ENCODE measurements around the gene APEX1.

Gene APEX1

DNA sequence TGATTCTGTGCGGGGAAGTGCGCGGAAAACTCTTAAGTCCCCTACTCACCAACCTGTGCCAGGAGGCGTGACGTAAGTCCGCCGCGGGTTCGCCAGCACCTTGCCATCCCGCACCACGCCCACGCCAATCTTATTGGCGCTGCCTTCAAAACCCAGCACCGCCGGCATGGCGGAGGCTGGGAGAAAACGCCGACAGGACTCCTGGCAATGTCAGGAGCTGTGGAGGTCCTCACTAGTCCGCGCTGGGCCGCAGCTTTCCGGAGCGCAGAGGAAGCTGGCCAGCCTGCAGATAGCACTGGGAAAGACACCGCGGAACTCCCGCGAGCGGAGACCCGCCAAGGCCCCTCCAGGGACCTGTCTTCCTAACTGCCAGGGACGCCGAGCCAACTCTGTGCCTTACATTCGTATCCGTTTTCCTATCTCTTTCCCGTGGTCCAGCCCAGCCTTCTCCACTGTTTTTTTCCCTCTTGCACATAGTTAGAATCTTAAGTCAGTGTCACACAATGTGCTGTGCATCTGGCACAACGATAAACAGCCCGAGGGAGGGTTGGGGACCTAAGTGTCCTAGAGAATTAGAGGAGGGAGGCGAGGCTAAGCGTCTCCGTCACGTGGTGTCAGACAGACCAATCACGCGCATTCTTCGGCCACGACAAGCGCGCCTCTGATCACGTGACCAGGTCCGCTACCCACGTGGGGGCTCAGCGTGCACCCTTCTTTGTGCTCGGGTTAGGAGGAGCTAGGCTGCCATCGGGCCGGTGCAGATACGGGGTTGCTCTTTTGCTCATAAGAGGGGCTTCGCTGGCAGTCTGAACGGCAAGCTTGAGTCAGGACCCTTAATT is at the start of gene APEX1, which contains the start of gene OSGEP:
APEX1 (plus strand) TSS at position 711 of the 839 bp plus-strand sequence. CDS start 420 bp downstream, outside the sequence.
OSGEP (minus strand) TSS at position 297 of the 839 bp plus-strand sequence; CDS start at position 168, 129 bp downstream.
- H3K27me3 ChIP-seq (ENCODE audit: low read depth, low read length): no peaks in the 10 kb centered on the region
- H3K4me3 ChIP-seq (ENCODE audit: low read depth in 1 of 2, low read length in 2 of 2): peak within 1 kb of the TSS; percentile 92 to 98
- peak within 1 kb of the TSS; percentile 98 for H3K27ac ChIP-seq (ENCODE audit: low read length)
- peaks cover 11 to 44% of the 10 kb centered on the region in 2 donors for H3K4me1 ChIP-seq (ENCODE audit: control insufficient read depth in 1 of 2, insufficient read depth in 2 of 2, low read length in 2 of 2)
- peaks cover 48 to 56% of the 10 kb centered on the region in 2 donors for H3K36me3 ChIP-seq (ENCODE audit: control insufficient read depth in 1 of 2, insufficient read depth in 2 of 2, low read length in 2 of 2)
- H3K9me3 ChIP-seq (ENCODE audit: control insufficient read depth in 1 of 2, low read length in 2 of 2): no peaks in the 10 kb centered on the region

DNA sequence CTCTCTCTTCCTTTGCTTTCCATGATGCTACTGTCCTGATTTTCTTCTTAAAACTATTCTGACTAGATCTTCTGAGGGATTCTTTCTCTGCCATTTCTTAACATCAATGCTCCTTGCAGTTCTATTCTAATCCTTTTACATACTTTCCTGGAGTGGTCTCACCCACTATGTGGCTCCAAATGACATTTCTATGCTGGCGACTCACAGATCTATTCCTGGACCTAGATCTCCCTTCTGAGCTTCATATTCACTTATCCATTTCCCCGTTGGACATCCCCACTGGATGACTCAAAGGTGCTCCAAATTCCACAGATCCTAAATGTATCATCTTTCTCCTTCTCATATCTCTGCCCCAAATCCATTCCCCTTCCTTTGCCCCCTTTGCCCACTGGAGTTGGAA is 45.8 kb upstream of the APEX1 start:
- H3K27ac ChIP-seq (ENCODE audit: low read length): no peak overlapping the region
- no peaks in the 10 kb centered on the region for H3K9me3 ChIP-seq (ENCODE audit: control insufficient read depth in 1 of 2, low read length in 2 of 2)
- peaks cover 38 to 42% of the 10 kb centered on the region in 2 donors for H3K36me3 ChIP-seq (ENCODE audit: control insufficient read depth in 1 of 2, insufficient read depth in 2 of 2, low read length in 2 of 2)

GRCh38 chr14:20412411-20412810 is 42.6 kb upstream of the APEX1 start:
- H3K27ac ChIP-seq (ENCODE audit: low read length): peak overlapping the region; percentile 97
- peaks cover 10% of the 10 kb centered on the region in 2 donors for H3K36me3 ChIP-seq (ENCODE audit: control insufficient read depth in 1 of 2, insufficient read depth in 2 of 2, low read length in 2 of 2)

More for the DNA sequence above, 45.8 kb upstream of the APEX1 start:
- Histone ChIP-seq H3K4me1 (ENCODE audit: control insufficient read depth in 1 of 2, insufficient read depth in 2 of 2, low read length in 2 of 2) (no peaks in the 10 kb centered on the region), H3K27me3 (ENCODE audit: low read depth, low read length) (no peaks in the 10 kb centered on the region), H3K4me3 (ENCODE audit: low read depth in 1 of 2, low read length in 2 of 2) (no peak overlapping the region)

DNA sequence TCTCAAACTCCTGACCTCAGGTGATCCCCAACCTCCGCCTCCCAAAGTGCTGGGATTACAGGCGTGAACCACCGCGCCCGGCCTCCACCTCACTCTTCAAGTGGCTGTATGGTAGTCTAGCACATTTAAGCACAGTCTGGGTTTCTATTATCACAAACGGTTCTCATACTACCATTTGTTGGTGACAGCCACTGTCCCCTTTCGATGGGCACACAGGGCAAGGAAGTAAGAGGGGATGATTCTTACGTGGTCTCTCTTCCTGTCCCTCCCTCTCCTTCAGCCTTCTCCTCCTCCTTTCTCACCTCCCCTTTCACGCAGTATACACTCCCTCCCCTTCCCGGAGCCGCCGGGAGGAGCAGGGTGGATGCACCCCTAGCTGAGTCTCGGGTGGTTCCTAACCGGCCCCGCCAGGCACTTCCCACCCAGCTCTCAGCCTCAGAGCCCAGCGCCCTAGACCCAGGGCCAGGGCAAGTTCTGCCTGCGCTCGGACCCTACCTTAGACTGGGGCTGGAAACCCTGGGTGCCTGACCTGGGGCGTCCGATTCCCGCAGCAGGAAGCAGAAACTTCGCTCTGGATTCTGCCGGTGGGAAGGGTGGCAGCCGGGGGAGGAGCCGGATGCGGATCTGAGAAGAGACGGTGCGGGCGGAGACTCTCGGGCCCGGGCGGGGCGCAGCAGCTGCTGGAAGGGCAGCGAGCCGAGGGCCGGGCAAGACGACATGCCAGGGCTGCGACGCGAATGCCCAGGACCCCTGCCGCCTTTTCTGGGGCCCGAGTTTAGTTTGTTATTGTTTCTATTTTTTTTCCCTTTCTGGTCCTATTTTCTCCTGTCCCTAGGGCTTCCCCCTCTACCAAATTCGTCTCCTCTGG is 41.9 kb upstream of the APEX1 start, which contains the start of gene TEP1:
TEP1 (minus strand) TSS at position 626 of the 868 bp plus-strand sequence. CDS start 5,062 bp downstream, outside the sequence.
- peak within 1 kb of the TSS; percentile 97 for H3K27ac ChIP-seq (ENCODE audit: low read length)
- peak within 1 kb of the TSS; percentile 88 to 89 for H3K4me3 ChIP-seq (ENCODE audit: low read depth in 1 of 2, low read length in 2 of 2)
- H3K9me3 ChIP-seq (ENCODE audit: control insufficient read depth in 1 of 2, low read length in 2 of 2): no peaks in the 10 kb centered on the region
- no peaks in the 10 kb centered on the region for H3K27me3 ChIP-seq (ENCODE audit: low read depth, low read length)
- no peaks in the 10 kb centered on the region for H3K4me1 ChIP-seq (ENCODE audit: control insufficient read depth in 1 of 2, insufficient read depth in 2 of 2, low read length in 2 of 2)
- peaks cover 3% of the 10 kb centered on the region in 2 donors for H3K36me3 ChIP-seq (ENCODE audit: control insufficient read depth in 1 of 2, insufficient read depth in 2 of 2, low read length in 2 of 2)

More at GRCh38 chr14:20412411-20412810, 42.6 kb upstream of the APEX1 start:
- H3K4me3 ChIP-seq (ENCODE audit: low read depth in 1 of 2, low read length in 2 of 2): peak overlapping the region; percentile 88 to 89
- H3K27me3 ChIP-seq (ENCODE audit: low read depth, low read length): no peaks in the 10 kb centered on the region
- no peaks in the 10 kb centered on the region for H3K9me3 ChIP-seq (ENCODE audit: control insufficient read depth in 1 of 2, low read length in 2 of 2)
- H3K4me1 ChIP-seq (ENCODE audit: control insufficient read depth in 1 of 2, insufficient read depth in 2 of 2, low read length in 2 of 2): no peaks in the 10 kb centered on the region

DNA sequence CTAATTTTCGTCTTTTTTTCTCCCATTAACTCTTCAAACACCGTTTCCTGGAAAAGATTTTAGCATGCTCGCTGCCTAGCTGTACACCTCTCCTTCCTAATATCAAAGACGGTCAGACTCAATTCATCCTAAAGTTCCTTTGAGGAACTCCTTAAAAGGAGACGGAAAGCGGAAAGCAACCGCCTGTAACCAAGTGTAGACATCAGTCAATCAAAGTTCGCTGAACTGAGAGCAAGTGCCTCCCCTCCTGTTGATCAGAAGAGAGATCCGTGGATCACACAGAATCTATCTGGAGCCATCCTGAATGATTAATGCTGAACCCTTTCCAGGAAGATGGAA is 41.3 kb upstream of the APEX1 start:
- peak overlapping the region; percentile 97 for H3K27ac ChIP-seq (ENCODE audit: low read length)
- no peaks in the 10 kb centered on the region for H3K9me3 ChIP-seq (ENCODE audit: control insufficient read depth in 1 of 2, low read length in 2 of 2)
- no peaks in the 10 kb centered on the region for H3K4me1 ChIP-seq (ENCODE audit: control insufficient read depth in 1 of 2, insufficient read depth in 2 of 2, low read length in 2 of 2)
- H3K4me3 ChIP-seq (ENCODE audit: low read depth in 1 of 2, low read length in 2 of 2): peak overlapping the region; percentile 88 to 89
- no peaks in the 10 kb centered on the region for H3K27me3 ChIP-seq (ENCODE audit: low read depth, low read length)
- no peaks in the 10 kb centered on the region for H3K36me3 ChIP-seq (ENCODE audit: control insufficient read depth in 1 of 2, insufficient read depth in 2 of 2, low read length in 2 of 2)

DNA sequence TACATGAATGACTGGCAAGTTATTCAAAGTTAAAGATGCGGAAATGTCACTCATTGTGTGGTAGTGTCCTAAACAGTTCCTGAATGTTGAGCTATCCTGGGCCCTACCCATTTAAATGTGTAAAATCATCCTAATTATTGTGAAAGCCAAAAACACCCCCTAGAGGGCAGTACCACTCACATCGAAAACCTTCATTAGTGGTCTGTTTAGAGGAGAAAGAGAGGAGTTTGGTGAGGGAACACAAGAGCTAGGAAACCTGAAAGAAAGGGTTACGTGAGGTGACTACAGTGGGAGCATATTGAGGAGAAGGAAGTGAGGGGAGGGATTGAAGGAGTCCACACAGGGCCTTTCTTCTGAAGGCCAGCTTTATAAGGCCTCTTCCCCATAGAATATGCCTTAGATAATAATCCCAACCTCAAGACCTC is 39.2 kb upstream of the APEX1 start:
- H3K4me3 ChIP-seq (ENCODE audit: low read depth in 1 of 2, low read length in 2 of 2): no peak overlapping the region
- H3K4me1 ChIP-seq (ENCODE audit: control insufficient read depth in 1 of 2, insufficient read depth in 2 of 2, low read length in 2 of 2): no peaks in the 10 kb centered on the region
- H3K27ac ChIP-seq (ENCODE audit: low read length): no peak overlapping the region
- H3K27me3 ChIP-seq (ENCODE audit: low read depth, low read length): no peaks in the 10 kb centered on the region
- no peaks in the 10 kb centered on the region for H3K9me3 ChIP-seq (ENCODE audit: control insufficient read depth in 1 of 2, low read length in 2 of 2)
- H3K36me3 ChIP-seq (ENCODE audit: control insufficient read depth in 1 of 2, insufficient read depth in 2 of 2, low read length in 2 of 2): no peaks in the 10 kb centered on the region

GRCh38 chr14:20416223-20416622 is 38.8 kb upstream of the APEX1 start:
- Histone ChIP-seq H3K9me3 (ENCODE audit: control insufficient read depth in 1 of 2, low read length in 2 of 2) (no peaks in the 10 kb centered on the region), H3K27ac (ENCODE audit: low read length) (no peak overlapping the region), H3K4me1 (ENCODE audit: control insufficient read depth in 1 of 2, insufficient read depth in 2 of 2, low read length in 2 of 2) (no peaks in the 10 kb centered on the region)

DNA sequence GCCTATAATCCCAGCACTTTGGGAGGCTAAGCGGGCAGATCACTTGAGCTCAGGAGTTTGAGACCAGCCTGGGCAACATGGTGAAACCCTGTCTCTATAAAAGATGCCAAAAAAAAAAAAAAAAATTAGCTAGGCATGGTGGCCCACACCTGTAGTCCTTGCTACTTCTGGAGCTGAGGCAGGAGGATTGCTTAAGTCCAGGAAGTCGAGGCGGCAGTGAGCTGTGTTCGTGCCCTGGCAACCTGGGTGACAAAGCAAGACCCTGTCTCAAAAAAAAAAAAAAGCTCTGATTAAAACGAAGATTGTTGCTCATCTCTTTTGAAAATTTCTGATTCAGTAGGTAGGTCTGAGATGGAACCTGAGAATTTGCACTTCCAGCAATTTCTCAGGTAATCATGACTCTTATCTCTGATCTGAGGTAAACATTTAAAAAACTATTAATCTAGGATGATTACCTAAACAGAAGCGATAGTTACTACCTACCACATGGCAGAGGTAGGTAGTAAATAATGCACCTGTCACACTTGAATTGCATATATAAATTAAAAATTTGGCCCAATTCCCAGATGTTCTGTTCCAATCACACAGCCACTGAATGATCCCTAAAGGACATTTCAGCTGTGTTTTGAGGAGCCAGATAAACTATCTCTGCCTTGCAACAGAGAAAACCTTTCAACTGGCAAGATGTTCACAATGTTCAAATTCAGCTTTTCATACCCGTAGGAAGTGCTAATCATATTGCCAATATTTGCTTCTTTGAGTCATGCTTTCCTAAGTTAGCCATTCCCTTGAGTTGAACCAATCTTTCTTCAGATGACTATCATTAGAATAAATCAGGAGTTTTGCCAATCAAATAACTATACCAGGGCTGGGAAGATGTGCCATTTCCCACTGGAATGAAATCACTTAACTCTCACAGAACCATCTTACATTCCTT is 37.5 kb upstream of the APEX1 start:
- Histone ChIP-seq H3K27ac (ENCODE audit: low read length) (peak overlapping the region; percentile 46), H3K9me3 (ENCODE audit: control insufficient read depth in 1 of 2, low read length in 2 of 2) (no peaks in the 10 kb centered on the region), H3K27me3 (ENCODE audit: low read depth, low read length) (no peaks in the 10 kb centered on the region), H3K4me3 (ENCODE audit: low read depth in 1 of 2, low read length in 2 of 2) (no peak overlapping the region), H3K36me3 (ENCODE audit: control insufficient read depth in 1 of 2, insufficient read depth in 2 of 2, low read length in 2 of 2) (no peaks in the 10 kb centered on the region), H3K4me1 (ENCODE audit: control insufficient read depth in 1 of 2, insufficient read depth in 2 of 2, low read length in 2 of 2) (no peaks in the 10 kb centered on the region)

More at GRCh38 chr14:20416223-20416622, 38.8 kb upstream of the APEX1 start:
- no peak overlapping the region for H3K4me3 ChIP-seq (ENCODE audit: low read depth in 1 of 2, low read length in 2 of 2)
- H3K27me3 ChIP-seq (ENCODE audit: low read depth, low read length): no peaks in the 10 kb centered on the region
- H3K36me3 ChIP-seq (ENCODE audit: control insufficient read depth in 1 of 2, insufficient read depth in 2 of 2, low read length in 2 of 2): no peaks in the 10 kb centered on the region

GRCh38 chr14:20418501-20418909 is 36.5 kb upstream of the APEX1 start:
- Histone ChIP-seq H3K36me3 (ENCODE audit: control insufficient read depth in 1 of 2, insufficient read depth in 2 of 2, low read length in 2 of 2) (no peaks in the 10 kb centered on the region), H3K4me3 (ENCODE audit: low read depth in 1 of 2, low read length in 2 of 2) (no peak overlapping the region), H3K27ac (ENCODE audit: low read length) (peak overlapping the region; percentile 46), H3K4me1 (ENCODE audit: control insufficient read depth in 1 of 2, insufficient read depth in 2 of 2, low read length in 2 of 2) (no peaks in the 10 kb centered on the region), H3K27me3 (ENCODE audit: low read depth, low read length) (no peaks in the 10 kb centered on the region), H3K9me3 (ENCODE audit: control insufficient read depth in 1 of 2, low read length in 2 of 2) (no peaks in the 10 kb centered on the region)

DNA sequence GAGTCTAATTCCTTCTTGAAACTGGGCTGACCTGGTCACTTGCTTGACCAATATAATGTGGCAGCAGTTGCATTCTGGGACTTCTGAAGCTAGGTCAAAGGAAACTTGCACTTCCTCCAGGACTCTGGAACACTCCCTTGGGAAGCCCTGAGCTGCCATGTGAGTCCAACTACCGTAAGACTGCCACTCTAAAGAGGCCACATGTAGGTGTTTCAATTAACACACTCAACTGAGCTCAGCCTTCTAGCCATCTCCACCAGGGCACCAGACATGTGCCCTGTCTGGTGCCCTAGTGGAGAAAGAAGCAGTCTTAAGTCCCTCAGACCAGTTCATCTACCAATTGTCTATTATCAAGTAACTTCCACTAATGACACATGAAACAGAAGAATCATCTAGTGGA is 35.6 kb upstream of the APEX1 start:
- Histone ChIP-seq H3K36me3 (ENCODE audit: control insufficient read depth in 1 of 2, insufficient read depth in 2 of 2, low read length in 2 of 2) (no peaks in the 10 kb centered on the region), H3K4me3 (ENCODE audit: low read depth in 1 of 2, low read length in 2 of 2) (no peak overlapping the region), H3K27ac (ENCODE audit: low read length) (peak overlapping the region; percentile 19), H3K27me3 (ENCODE audit: low read depth, low read length) (no peaks in the 10 kb centered on the region), H3K9me3 (ENCODE audit: control insufficient read depth in 1 of 2, low read length in 2 of 2) (no peaks in the 10 kb centered on the region), H3K4me1 (ENCODE audit: control insufficient read depth in 1 of 2, insufficient read depth in 2 of 2, low read length in 2 of 2) (no peaks in the 10 kb centered on the region)
